Gastrocnemius medialis (tissue), 4 donors: Measurements from ENCODE around the gene ENAH.

Source experiments
- CTCF ChIP-seq, 5 experiments: fragments of 450-650 bp in 3 of 5; fragments of 200-600 bp in 2 of 5; sonication (generic) in 2 of 5; IDR thresholded peaks in 4 of 5; conservative IDR thresholded peaks in 1 of 5; 1 replicate in 4 of 5; 2 replicates in 1 of 5; pipeline ENCODE4 v1.5.1; 2016 to 2019; ENCODE audit warnings: antibody characterized with exemption in 5 of 5, mild to moderate bottlenecking in 3 of 5, moderate library complexity in 3 of 5
- POLR2A ChIP-seq, 2 donors: fragments of 450-650 bp; IDR thresholded peaks; one replicate each; pipeline ENCODE4 v1.6.1; 2017; ENCODE audit warnings: antibody characterized with exemption in 2 of 2, mild to moderate bottlenecking in 2 of 2, moderate library complexity in 2 of 2

DNA sequence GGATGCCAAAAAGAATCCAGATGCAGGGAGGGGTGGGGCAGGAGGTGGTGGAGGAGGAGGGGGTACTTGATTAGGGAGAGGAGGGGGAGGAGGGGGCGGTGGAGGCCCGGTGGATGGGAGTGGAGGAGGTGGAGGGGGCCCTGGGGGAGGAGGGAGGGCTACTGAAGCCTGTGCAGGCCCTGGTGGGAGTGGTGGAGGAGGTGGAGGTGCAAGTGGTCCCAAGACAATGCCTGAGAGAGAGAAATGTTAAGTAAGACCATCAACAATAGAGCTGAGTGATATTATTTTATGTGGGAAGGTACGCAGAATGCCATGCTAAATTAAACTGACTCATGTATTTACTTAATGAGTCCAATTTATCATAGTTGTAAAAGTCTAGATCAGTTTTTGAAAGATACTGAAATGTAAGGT lies 138.2 kb downstream of the ENAH start:
- TF ChIP-seq CTCF (IDR thresholded peaks at IDR 0.05 in 4 of 5, conservative IDR thresholded peaks at IDR 0.05 in 1 of 5) = no peak
- TF ChIP-seq POLR2A (IDR thresholded peaks at IDR 0.05) = no peak
